Parathyroid adenoma (tissue), 2 donors: ENCODE results near the gene ANGEL2.

Source experiments
- H2AFZ ChIP-seq: fragments of 300-600 bp; sonication (generic); one replicate; pipeline ENCODE4 v1.7.0; 2017; ENCODE audit warnings: antibody characterized with exemption, mild to moderate bottlenecking
- H3K27ac ChIP-seq: fragments of 300-600 bp; sonication (generic); one replicate; pipeline ENCODE4 v1.7.0; 2017
- H3K27me3 ChIP-seq: fragments of 300-600 bp; sonication (generic); one replicate; pipeline ENCODE4 v1.7.0; 2017; ENCODE audit warnings: low read length; ENCODE audit not compliant: control insufficient read depth, insufficient read depth
- H3K36me3 ChIP-seq: fragments of 300-600 bp; sonication (generic); one replicate; pipeline ENCODE4 v1.7.0; 2017; ENCODE audit warnings: low read length; ENCODE audit not compliant: control insufficient read depth, insufficient read depth
- H3K4me1 ChIP-seq: fragments of 300-600 bp; sonication (generic); one replicate; pipeline ENCODE4 v1.7.0; 2017; ENCODE audit warnings: control low read depth
- H3K4me2 ChIP-seq: fragments of 300-600 bp; sonication (generic); one replicate; pipeline ENCODE4 v1.7.0; 2017; ENCODE audit warnings: low read length
- H3K4me3 ChIP-seq: fragments of 300-600 bp; sonication (generic); one replicate; pipeline ENCODE4 v1.7.0; 2017; ENCODE audit warnings: low read depth, low read length
- H3K79me2 ChIP-seq: fragments of 300-600 bp; sonication (generic); one replicate; pipeline ENCODE4 v1.7.0; 2017; ENCODE audit warnings: control low read depth
- H3K9ac ChIP-seq: fragments of 300-600 bp; sonication (generic); one replicate; pipeline ENCODE4 v1.7.0; 2017; ENCODE audit warnings: mild to moderate bottlenecking
- H3K9me3 ChIP-seq: fragments of 300-600 bp; sonication (generic); one replicate; pipeline ENCODE4 v1.7.0; 2017; ENCODE audit warnings: low read length; ENCODE audit not compliant: control insufficient read depth
- CTCF ChIP-seq: fragments of 300-600 bp; sonication (generic); IDR thresholded peaks from one replicate; pipeline ENCODE4 v1.7.0; 2017; ENCODE audit warnings: antibody characterized with exemption, mild to moderate bottlenecking
- donor health status: primary hyperparathyroidism.

Gene ANGEL2

GRCh38 chr1:212953321-212953720, 62.3 kb downstream of the ANGEL2 start:
- no peak overlapping the region for H3K4me3 ChIP-seq
- H3K36me3 ChIP-seq: no peaks in the 10 kb centered on the region
- H3K9me3 ChIP-seq: no peaks in the 10 kb centered on the region
- no peaks in the 10 kb centered on the region for H3K27me3 ChIP-seq
- H3K9ac ChIP-seq: no peak overlapping the region
- no peak overlapping the region for H3K27ac ChIP-seq
- H3K79me2 ChIP-seq: no peaks in the 10 kb centered on the region
- H3K4me2 ChIP-seq: no peak overlapping the region
- H3K4me1 ChIP-seq: no peaks in the 10 kb centered on the region
- no peak for TF ChIP-seq CTCF
- no peak overlapping the region for H2AFZ ChIP-seq

GRCh38 chr1:212952641-212952976, 63.1 kb downstream of the ANGEL2 start:
- Histone ChIP-seq H3K4me3 (no peak overlapping the region), H3K9ac (no peak overlapping the region), H3K27ac (no peak overlapping the region), H3K27me3 (no peaks in the 10 kb centered on the region), H3K4me1 (no peaks in the 10 kb centered on the region), H3K4me2 (no peak overlapping the region), H3K79me2 (no peaks in the 10 kb centered on the region), H3K36me3 (no peaks in the 10 kb centered on the region), H3K9me3 (no peaks in the 10 kb centered on the region), H2AFZ (no peak overlapping the region)
- TF ChIP-seq CTCF: no peak

GRCh38 chr1:212951947-212952640, 63.6 kb downstream of the ANGEL2 start:
- Histone ChIP-seq H2AFZ (no peak overlapping the region), H3K36me3 (no peaks in the 10 kb centered on the region), H3K27ac (no peak overlapping the region), H3K4me1 (no peaks in the 10 kb centered on the region), H3K79me2 (no peaks in the 10 kb centered on the region), H3K27me3 (no peaks in the 10 kb centered on the region), H3K9ac (no peak overlapping the region), H3K4me3 (no peak overlapping the region), H3K9me3 (no peaks in the 10 kb centered on the region), H3K4me2 (no peak overlapping the region)
- no peak for TF ChIP-seq CTCF

GRCh38 chr1:212951126-212951946, 64.3 kb downstream of the ANGEL2 start:
- peak overlapping the region; percentile 87 for H2AFZ ChIP-seq
- H3K27me3 ChIP-seq: no peaks in the 10 kb centered on the region
- peak overlapping the region; percentile 81 for H3K4me3 ChIP-seq
- no peak for TF ChIP-seq CTCF
- H3K27ac ChIP-seq: no peak overlapping the region
- H3K4me2 ChIP-seq: peak overlapping the region; percentile 100
- H3K9me3 ChIP-seq: no peaks in the 10 kb centered on the region
- no peaks in the 10 kb centered on the region for H3K36me3 ChIP-seq
- H3K79me2 ChIP-seq: no peaks in the 10 kb centered on the region
- H3K9ac ChIP-seq: no peak overlapping the region
- H3K4me1 ChIP-seq: no peaks in the 10 kb centered on the region
